ENCODE measurements around the gene NBEA.

NBEA gene

DNA sequence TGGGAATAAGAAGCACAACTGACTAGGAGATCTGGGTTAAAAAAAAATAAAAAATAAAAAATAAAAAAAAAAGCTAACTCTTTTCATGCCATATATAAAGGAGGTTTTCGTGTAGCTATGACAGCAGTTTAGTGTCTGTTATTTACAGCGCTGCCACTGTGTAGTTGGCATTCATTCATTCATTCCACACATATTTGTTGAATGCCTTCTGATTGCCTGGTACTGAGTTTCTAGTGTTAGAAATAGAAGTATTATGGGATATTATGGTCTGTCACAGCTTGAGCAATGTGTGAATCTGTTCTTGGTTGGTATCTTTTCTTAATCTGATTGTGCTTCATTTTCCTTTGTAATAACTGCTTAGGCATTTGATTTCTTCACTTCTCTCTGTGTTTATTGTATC lies 237.4 kb downstream of the NBEA start:
- DNase-seq (ENCODE audit: low read depth in 2 of 2) = no peak

DNA sequence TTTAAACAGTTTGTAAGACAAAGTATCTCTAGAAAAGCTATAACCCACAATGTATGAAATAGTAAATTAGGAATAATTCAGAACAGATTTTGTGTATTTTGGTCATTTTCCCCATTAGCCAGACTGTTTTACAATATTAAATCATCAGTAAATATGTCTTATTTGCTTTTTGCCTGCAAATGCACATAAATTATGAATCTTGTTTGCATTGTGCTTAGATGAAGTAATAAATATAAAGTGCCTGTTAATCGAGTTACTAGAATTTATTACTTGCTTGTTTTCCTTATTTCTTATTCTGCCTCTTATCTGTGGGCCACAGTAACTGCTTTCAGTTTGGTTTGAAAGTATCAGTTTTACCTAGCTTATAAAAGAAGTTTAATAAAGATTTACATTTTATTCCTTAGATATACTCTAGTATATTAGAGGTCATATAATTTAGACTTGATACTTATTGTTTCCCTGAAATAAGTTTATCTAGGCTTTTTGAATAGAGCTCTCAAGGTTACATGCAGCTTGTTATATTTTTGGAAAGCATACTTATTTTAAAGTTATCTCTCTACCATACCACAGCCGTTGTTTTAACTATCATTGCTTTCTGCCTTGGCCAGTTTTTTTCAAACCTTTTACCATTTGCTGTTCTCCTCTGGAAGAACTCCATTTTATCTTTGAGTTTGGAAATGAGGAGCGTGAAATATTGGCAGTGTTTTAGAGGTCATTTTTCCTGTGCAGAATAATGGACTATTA lies 238.0 kb downstream of the NBEA start:
- no peak for DNase-seq (ENCODE audit: low read depth in 2 of 2)

DNA sequence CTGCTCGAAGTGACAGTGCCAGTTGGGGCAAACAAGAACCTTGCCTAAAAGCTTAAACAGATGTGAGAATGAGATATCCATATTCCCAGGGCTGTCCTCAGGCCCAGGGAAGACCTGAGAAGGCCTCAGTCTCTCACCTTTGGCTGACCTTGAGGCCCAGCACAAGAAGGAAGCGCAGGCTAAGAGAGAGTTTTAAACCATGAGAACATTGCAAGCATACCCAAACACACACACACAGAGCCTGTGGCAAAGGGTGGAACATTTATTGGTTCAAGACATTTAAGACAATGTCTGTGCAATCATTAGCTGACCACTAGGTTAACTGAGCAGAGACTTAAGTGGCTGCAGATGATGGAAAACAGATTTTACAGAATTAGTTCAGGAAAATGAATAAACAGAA lies 248.2 kb downstream of the NBEA start:
- DNase-seq (ENCODE audit: low read depth in 2 of 2) = no peak

DNA sequence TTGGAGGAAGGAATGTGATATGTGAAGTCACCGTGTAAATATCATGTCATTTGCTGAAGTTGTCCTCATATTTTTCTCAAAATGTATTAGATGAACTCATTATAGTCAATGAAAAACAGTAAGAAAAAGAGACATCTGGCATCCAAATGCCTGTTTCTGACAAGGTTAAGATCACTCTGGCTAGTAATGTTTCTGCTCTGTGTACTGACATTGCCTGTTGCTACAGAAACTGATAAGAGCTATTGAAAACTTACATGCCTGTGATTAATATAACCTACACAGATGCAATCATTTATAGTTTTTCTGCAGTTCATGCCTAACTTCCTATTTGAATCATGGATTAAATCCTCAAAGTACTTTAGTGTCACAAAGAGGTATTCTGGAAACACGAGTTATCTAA lies 249.8 kb downstream of the NBEA start:
- peak in 1 of 2 experiments; percentile 13 for DNase-seq (ENCODE audit: low read depth in 2 of 2)

DNA sequence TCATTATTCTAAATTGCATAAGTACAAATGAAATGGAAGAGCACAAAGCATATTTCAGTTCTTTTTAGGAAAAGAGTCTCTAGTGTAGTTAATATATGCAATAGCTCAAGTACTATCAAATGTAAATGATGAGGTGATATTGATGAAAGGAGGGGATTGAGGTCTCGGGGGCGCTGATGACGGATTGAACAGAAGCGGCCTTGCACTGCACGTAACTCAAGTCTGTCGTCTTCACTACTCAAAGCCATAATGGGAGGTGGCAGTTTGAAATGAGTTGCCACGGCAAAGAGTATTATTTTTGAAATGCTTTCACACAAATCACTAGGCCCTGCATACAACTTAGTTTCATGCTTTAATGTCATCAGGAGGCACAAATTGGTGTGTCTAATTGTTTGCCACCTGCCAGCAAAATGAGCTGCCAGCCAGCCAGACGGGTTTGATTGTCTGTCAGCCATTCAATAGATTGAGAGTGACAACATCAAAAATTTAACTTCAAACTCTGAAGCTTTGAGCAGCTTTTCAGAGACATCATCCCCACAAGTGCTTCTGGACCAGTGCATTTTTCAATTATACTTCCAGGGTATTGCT lies 256.6 kb downstream of the NBEA start:
- no peak for DNase-seq (ENCODE audit: low read depth in 2 of 2)

DNA sequence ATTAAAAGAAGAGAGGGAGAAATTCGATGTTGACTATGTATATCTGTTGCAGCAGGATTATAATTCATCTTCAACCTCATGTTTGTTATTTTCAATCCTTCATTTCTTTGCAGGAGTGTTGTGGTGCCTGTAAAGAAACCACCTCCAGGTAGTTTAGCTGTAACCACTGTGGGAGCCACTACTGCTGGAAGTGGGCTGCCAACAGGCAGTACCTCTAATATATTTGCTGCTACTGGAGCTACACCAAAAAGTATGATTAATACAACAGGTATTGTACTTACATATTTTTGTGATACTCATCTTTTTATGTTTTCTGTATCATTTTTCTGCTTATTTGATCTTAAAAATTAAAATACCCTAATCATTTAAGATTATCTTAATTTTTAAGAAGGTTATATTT lies 266.5 kb downstream of the NBEA start:
- DNase-seq (ENCODE audit: low read depth in 2 of 2) = no peak

DNA sequence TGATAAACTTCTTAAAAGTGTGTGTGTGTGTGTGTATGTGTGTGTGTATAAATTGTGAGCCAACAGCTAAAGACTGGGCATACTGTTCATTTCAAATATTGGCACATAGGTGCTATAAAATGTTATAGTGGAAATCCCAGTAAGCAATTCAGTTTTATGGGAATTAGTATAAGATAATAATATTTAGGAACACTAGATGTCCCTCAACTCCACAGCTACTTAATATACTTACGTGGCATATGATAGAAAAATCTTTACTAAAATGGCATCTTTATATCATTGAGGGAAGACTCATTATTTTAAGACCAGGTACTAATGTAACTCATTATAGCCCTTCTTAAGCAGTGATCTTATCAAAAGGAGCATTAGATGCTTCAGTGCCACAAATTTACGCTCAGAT lies 268.2 kb downstream of the NBEA start:
- DNase-seq (ENCODE audit: low read depth in 2 of 2) = no peak

DNA sequence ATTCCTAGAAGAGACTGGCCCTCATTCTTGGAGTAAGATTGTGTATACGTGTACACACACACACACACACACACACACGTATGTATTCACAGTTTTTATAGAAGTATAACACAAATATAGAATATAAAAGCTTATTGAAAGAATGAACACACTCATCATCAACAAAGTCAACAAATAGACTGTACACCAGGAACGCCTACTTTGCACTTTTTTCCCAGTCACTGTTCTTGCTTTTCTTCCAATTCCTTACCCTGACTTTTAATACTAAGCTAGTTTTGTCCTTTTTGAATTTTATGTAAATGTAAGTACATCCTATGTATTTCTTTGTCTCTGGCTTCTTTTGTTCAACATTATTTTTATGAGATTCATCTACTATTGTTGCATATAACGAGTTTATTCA lies 269.9 kb downstream of the NBEA start:
- DNase-seq (ENCODE audit: low read depth in 2 of 2) = no peak

DNA sequence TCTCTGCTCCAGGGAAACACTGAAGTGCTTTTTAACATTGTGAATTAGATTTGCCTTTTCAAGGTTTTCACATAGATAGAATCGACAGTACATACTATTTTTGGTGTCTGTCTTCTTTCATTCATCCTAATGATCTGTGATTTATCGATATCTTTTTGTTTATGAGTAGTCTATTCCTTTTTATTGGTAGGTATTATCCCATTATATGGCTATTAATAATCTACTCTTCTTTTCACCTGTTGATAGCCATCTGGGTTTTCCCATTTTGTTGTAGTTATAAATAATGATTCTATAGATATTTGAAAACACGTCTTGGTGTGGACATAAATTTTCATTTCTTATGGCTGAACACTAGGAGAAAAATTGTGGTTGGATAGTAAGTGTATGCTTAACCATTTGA lies 271.8 kb downstream of the NBEA start:
- DNase-seq (ENCODE audit: low read depth in 2 of 2) = no peak

DNA sequence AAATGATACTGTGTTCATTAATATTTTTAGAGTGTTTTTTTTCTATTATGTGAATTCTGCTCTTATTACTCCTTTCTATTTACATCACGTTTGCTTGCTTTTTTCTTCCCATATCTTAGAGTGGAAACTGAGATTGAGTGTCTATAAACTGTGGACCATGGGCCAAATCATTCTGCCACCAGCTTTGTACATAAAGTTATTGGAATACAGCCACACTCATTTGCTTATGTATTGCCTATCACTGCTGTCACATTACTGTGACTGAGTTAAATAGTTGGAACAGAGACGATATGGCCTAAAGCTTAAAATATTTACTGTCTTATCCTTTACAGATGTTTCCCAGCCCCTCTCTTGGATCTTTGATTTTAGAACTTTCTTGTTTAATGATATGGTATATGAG lies 274.1 kb downstream of the NBEA start:
- DNase-seq (ENCODE audit: low read depth in 2 of 2) = no peak

DNA sequence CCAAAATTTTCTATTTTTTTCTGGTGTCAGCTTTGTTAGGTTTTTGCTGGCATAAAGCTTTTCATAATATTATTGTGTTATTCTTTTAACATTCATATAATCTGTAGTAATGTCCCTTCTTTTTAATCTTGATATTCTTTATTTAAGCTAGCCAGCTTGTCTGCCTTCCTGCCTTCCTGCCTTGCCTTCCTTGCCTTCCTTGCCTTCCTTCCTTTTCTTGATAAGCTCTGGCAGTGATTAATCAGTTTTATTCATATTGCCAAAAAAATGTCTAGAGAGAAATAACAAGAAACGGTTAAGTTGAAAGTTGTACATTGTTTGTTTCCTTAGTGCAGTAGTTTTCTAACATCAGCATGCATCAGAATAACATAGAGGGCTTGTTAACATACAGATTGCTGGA lies 277.0 kb downstream of the NBEA start:
- no peak for DNase-seq (ENCODE audit: low read depth in 2 of 2)

DNA sequence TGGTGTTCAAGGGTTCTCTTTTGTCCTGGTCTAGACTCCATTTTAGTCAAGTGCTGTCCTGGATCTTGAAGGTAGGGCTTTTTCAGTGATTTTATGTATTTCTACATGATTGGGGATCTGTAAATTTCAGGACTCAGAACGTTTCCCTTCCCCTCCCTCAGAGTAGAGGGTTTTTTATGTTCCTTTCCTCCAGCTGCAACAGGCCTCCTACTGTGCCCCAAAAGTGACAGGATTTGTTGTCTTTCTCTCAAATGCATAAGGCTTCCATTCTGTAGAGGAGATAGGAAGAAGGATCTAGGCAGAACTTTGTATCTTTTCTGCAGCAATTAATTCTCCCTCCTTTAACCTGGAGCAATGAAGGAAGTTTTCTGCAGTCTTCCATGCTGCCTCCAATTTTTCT lies 283.1 kb downstream of the NBEA start:
- DNase-seq (ENCODE audit: low read depth in 2 of 2) = no peak

DNA sequence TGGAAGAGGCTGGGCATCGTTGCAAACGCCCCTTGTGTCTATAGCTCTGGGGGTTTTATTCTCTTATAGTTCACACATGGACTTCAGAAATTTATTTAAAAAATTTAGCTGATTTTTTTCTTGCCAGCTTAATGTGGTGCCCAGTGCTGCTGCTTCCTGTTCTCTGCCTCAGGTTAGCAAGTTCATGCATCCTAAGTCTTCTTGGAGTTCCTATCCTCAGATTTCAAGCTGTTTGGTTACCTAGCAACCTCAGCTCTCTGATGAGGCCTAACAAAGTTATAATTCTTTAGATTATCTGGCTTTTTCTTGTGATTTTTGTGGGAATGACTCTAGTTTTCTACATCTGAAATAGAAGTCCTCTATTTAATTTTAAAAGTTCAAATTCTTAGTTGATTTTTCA lies 283.5 kb downstream of the NBEA start:
- DNase-seq (ENCODE audit: low read depth in 2 of 2) = no peak

DNA sequence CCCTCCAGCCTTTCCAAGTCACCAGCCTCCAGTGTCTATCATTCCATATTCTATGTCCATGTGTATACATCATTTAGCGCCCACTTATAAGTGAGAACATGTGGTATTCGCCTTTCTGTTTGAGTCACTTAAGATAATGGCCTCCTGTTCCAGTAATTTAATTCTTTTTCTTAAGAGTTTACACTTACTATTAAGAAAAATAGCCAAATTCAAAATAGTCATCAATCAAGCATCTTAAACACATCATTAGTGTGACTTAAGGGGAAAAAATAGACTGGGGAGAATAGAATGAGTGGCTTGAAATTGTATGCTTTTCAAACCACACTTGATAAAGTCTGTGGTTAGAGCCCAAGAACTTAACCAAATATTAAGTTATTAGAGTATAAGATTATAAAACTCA lies 286.5 kb downstream of the NBEA start:
- no peak for DNase-seq (ENCODE audit: low read depth in 2 of 2)

DNA sequence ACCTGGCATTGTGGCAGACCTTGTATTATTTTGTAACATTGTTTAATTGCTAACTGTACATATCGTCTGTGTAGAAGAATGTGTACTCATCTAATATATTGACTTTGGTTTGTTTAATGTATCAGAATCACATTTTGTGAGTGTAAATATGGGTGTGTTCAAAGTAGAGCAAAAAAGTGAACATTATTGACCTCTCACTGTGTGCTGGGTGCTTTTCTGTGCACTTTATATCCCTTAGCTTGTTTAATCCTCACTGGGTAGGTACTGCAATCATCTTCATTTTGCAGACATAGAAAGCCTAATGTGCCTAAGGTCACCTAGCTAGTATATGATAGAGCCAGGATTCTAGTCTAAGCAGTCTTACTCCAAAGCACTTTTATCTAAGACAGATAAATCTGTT lies 289.4 kb downstream of the NBEA start:
- no peak for DNase-seq (ENCODE audit: low read depth in 2 of 2)

DNA sequence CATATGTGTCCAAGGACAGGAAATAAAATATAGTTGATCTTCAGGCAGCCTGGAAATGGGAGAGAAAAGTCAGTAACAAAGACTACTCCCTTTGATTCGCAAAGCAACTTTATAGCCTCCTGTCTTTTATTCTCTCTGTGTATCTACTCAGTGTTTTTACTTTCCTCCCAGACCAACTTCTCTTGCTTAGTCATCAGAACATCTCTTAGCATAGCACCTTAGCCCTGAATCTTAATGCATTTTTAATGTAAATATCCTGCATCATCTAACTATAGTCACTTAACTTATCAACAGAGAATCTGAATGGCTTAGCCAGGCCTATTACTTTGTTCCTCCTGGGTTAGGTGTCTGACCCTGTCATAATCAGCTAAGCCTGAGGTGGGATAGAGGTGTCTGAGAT lies 296.2 kb downstream of the NBEA start:
- no peak for DNase-seq (ENCODE audit: low read depth in 2 of 2)

DNA sequence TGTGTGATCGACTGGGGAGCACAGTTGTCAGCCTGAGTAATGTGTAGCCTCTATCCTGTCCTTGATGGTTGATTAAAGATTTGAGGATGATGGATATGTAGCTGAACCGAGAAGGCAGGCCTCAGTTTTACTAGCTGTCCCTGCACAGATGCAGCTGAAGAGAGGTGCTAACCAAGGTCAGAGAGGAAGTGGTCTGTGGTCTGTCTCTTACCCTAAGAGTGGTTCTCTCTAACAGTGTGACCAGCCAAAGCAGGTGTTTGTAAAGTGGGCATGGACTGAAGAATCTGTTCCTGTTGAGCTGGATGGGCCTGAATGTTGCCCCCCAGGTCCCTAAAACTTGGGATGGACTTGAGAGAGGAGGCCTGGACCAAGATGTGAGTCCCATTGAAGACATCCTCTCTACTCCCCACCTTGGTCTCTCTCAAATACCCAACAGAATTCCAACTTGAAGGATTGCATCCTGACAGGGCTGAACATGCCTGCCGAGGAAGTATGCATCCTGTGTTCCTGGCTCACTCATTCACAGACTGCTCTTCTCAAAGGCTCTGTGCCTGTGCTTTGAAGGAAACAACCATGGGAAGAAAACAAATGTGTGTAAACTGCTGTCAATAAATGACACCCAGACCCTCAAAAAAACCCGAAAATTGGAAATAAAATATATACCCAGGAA lies 310.6 kb downstream of the NBEA start:
- DNase-seq (ENCODE audit: low read depth in 2 of 2) = no peak

DNA sequence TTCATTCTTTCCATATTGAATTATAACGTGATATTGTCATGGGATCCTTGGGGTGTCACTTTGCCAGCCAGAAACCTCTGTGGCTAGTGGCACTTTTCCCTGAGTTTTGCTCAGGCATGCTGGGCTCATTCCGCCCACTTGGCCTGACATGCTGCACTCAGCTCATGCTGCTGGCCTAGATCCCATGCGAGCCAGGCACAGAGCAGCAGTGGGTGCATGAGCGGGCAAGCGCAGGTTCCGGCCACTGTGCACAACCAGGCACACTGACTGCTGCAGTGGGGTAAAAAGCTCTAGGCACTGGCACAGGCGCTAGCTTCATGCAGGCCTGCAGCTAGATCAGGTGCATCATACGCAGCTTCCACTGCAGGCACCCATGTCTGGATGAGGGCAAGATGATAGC lies 313.2 kb downstream of the NBEA start:
- DNase-seq (ENCODE audit: low read depth in 2 of 2) = no peak

DNA sequence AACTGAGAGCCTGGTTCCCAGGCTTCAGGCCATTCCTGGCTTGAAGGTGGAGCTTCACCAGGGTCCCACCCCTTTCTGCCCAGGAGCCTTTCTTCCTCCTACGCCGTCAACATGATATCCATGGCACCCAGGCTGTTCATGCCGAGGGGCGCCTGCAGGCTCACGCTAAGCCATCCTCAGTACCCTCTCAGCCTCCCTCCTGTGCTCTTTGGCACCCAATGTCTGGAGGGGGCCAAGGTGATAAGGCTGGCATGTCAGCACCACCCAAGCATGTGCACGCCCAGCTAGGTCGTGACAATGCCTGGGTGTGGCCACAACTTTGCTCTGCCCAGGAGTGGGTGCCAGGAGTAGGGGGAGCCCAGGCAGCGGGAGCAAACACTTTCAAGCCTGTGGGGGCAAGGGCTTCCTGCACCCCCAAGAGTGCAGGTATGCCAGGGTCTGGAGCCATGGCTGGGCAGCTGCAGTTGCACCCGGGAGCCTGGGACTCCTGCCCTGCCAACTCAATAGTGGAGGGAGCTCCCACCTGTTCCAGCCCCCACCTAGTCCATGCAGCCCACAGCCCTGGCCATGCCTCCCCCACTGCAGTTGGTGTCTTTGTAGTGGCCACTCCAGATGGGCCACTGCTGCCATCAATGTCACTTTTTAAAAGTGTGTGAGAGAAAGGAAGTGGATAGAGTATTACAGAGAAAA lies 314.5 kb downstream of the NBEA start:
- no peak for DNase-seq (ENCODE audit: low read depth in 2 of 2)

DNA sequence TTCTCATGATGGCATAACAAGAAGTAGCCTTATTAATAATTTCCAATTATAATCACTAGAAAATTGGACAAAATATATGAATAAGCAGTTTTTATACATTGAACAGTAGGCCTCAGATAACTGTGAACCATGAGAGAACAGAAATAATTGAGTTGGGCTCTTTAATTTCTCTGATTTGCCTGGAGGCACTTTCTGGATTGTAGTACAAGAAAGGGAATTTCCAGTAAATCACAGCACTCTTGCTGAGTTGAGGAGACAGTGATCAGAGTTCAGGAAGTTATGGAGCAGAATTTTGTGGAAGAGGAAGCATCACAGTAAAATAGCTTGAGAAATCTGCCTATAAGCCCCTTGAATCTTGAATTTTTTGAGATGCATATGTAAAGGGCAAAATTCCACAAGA lies 318.2 kb downstream of the NBEA start:
- DNase-seq (ENCODE audit: low read depth in 2 of 2) = no peak

DNA sequence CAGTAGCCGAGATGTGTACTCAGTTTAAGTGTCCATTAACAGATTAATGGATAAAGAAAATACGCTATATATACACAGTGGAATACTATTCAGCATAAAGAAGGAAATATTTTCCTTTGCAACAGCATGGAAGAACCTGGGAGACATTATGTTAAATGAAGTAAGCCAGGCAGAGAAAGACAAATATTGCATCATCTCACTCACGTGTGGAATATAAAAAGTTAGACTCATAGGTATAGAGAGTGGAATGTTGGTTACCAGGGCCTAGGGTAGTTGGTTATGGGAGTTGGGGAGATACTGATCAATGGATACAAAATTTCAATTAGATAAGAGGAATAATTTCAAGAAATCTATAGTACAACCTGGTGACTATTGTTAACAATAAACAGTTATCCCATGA lies 324.3 kb downstream of the NBEA start:
- no peak for DNase-seq (ENCODE audit: low read depth in 2 of 2)

DNA sequence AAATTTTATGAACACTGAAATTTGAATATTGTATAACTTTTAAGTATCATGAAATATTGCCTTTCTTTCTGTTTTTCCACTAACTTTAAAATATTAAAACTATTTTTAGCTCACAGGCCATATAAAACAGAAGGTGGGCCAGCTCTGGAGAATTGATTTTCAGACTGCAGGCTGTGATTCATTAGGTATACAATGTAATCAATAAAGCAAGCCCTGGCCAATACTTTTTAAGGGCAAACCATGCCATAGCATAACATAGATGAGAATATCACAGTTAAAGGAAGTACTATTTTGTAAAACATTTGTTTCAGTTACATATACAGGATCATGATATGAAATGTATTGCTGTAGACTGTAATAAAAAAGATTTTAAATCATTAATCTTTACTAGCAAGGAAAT lies 336.8 kb downstream of the NBEA start:
- no peak for DNase-seq (ENCODE audit: low read depth in 2 of 2)

DNA sequence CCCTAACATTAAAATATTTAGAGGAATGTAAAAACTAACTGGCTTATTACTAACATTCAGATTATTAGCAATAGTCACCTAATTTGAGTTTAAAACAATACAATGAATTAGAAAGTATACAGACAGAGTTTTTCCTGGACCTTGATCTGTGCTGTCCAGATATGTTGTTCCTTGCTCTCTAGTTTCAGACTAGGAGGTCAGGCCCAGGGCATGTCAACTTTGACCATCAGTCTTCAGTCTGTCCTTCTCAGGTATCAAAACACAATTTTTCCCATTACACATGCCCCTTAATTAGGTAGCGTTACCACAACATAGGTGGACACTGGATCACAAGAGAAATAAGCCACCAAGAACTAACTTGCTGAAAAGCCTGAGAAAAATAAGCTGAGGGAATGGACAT lies 337.4 kb downstream of the NBEA start:
- DNase-seq (ENCODE audit: low read depth in 2 of 2) = no peak
